HG03139 (cell line): Measurements from ENCODE around the gene SMIM28.
"Not testable (repeated sequence)": the region's sequence is repeated elsewhere in the genome, so short reads cannot be mapped to it uniquely, and the experiment has no call there.

Experiments
- ATAC-seq: cut with Tn5 transposase; IDR thresholded peaks from one replicate; pipeline ENCODE4 v1.9.1; 2021; ENCODE audit not compliant: unreplicated experiment

Gene SMIM28

DNA sequence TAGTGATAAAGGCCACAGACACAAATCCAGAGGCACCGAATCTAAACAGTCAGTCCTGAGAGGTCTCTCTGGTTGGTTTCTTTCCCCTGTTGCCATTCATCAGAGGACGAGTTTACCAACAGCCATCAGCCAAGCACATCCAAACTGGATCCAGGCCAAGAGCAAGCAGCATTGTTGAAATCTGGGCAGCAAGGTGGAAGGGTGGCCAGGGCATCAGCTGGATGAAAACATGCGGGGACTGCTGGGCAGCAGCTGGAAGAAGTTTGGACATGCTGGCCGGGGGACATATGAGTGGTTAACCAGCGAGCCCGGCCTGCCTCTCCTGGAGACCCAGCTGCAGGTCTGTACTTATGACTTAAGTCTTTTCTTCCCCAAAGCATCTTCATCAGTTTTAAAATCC is at the start of gene SMIM28:
TSS of gene SMIM28 (plus strand) at position 62 of the 400 bp plus-strand sequence. CDS start at position 230, 168 bp downstream.
- ATAC-seq: no peak

DNA sequence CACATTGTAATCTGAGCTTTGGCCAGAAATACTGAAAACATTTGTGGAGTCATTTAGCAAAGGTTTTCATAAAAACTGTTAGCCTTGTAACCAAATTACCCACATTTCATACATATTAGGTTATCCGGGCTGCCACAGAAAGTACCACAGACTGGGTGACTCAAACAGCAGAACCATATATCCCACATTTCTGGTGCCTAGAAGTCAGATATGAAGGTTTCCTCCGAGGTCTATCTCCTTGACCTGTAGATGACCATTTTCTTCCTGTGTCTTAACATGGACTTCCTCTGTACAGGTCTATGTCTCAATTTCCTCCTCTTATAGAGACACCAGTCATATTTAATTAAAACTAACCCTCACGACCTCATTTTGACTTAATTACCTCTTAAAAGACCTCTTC is 49.5 kb upstream of the SMIM28 start:
- ATAC-seq: no peak

DNA sequence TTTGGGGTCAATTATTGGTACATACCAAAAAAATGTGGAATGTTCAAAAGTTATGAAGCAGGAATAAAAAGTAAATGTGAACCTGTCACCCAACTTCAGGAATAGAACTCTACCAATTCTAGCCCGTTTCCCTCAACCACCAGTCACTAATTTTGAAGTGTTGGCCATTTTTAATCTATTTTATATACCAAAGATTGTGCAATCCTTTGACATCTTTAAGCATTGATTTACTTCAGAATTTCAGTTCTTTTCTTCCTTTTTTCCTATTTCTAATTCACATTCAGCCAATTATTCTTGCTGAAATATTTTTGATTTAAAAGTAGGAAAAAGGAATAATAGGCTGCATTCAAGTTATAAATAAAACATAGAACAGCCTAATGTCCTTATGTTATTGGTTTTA is 46.9 kb upstream of the SMIM28 start:
- no peak for ATAC-seq

DNA sequence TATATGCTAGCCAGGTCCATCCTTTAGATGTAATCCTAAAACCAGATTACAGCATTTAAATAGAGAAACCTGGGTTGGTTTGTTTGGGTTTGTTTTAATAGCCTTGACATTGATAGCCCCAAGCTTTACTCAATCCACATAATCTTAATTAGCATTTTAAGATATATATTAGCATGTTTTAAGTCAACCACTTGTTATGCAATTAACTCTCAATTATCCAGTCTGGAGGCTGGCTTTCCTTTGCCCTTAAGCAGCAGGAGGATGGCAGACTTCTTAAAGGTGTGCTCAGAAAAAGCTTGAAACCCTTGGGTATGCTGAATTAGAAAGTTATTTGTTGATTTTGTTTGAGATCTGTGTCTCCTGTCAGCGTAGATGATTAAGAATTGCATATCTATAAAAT is 46.3 kb upstream of the SMIM28 start:
- ATAC-seq: no peak

DNA sequence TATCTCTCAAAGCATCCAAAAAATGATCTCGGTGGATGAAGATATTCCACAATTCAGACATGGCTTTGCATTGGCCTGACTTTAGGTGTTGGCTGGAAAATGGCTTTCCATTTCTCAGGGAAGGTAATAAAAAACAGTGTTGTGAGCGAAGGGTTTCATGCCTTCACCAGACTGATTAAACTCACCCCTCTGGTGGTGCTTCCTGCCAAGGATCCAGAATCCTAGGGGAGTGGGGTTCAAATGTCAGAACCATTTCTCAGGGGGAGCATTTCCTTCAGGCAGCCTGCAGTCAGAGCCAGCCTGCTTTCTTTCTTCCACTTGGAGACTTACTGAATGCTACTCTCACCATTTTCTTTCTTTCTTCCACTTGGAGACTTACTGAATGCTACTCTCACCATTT is 45.7 kb upstream of the SMIM28 start:
- no peak for ATAC-seq

DNA sequence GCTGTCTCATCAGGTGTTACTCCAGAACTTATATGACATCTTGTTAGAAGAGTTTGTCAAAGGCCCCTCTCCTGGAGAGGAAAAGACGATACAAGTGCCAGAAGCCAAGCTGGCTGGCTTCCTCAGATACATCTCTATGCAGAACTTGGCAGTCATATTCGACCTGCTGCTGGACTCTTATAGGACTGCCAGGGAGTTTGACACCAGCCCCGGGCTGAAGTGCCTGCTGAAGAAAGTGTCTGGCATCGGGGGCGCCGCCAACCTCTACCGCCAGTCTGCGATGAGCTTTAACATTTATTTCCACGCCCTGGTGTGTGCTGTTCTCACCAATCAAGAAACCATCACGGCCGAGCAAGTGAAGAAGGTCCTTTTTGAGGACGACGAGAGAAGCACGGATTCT is 43.7 kb upstream of the SMIM28 start:
- no peak for ATAC-seq

DNA sequence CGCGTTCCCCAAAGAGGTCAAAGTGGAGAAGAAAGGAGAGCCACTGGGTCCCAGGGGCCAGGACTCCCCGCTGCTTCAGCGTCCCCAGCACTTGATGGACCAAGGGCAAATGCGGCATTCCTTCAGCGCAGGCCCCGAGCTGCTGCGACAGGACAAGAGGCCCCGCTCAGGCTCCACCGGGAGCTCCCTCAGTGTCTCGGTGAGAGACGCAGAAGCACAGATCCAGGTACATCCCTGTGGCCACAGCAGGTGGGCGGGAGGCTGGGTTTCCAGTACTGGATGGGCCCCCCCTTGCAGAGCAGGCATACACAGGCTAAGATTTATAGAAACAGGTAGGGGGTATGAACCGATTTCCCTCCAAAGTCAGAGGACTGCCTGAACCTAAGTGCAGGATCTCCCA is 42.7 kb upstream of the SMIM28 start:
- no peak for ATAC-seq

DNA sequence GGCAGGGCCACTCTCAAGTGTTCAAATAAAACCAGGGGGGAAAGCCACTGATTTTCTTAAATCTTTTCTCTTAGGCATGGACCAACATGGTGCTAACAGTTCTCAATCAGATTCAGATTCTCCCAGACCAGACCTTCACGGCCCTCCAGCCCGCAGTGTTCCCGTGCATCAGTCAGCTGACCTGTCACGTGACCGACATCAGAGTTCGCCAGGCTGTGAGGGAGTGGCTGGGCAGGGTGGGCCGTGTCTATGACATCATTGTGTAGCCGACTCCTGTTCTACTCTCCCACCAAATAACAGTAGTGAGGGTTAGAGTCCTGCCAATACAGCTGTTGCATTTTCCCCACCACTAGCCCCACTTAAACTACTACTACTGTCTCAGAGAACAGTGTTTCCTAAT is 41.5 kb upstream of the SMIM28 start:
- no peak for ATAC-seq

DNA sequence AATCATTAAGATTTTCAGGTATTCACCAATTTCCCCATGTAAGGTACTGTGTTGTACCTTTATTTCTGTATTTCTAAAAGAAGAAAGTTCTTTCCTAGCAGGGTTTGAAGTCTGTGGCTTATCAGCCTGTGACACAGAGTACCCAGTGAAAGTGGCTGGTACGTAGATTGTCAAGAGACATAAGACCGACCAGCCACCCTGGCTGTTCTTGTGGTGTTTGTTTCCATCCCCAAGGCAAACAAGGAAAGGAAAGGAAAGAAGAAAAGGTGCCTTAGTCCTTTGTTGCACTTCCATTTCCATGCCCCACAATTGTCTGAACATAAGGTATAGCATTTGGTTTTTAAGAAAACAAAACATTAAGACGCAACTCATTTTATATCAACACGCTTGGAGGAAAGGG is 40.6 kb upstream of the SMIM28 start:
- ATAC-seq: no peak

DNA sequence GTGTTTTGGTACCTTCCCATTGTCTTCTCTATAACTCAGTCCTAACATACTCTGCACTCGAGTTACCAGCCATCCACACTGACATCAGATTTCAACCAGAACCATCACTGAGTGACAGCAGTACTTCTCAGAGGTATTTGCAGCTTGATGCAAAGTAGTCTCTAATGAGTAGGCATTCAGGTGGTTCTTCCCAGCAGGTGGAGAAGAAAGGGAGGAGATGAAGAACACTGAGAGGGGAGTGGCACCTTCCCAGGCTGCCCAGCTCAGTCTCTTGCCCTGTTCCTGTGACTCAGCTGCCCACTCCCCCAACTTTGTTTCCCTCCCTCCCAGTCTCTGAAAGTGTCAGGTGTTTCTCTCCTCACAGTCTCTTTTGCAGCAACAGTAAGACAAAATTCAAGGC is 38.7 kb upstream of the SMIM28 start:
- no peak for ATAC-seq

DNA sequence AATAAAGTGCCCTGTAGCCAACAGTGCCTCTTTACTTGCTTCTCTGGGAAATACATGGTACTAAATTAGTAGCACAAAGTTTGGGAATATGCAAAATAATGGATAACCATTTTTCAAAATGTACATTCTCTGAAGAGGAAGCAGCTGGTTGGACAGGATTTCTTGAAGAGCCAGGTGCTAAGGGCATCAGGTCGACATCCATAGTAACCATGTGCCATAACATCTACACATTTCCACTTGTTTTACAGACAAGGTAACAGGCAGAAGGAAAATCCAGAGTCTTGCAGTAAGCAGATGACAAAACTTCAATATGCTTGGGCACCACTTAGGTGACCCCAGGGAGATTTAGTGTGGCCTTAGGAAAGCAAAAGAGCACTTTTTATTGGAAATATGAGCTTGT is 36.5 kb upstream of the SMIM28 start:
- no peak for ATAC-seq

DNA sequence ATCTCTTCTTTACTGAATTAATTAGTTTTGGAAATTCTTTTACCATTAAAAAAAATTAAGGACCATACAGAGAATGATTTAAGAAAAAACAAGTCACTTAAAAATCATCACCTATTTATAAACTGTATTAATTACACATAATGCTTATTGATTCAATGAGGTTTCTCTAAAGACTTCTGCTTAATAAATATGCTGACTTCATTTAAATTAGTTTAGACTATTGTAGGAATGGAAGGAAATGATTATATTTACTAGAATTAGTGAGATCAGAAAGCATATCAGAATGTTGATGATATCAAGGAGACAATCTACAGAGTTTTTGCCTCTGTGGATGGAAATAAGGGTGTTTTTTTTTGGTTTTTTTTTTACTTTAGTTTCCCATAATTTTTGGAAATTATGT is 34.6 kb upstream of the SMIM28 start:
- ATAC-seq: no peak

DNA sequence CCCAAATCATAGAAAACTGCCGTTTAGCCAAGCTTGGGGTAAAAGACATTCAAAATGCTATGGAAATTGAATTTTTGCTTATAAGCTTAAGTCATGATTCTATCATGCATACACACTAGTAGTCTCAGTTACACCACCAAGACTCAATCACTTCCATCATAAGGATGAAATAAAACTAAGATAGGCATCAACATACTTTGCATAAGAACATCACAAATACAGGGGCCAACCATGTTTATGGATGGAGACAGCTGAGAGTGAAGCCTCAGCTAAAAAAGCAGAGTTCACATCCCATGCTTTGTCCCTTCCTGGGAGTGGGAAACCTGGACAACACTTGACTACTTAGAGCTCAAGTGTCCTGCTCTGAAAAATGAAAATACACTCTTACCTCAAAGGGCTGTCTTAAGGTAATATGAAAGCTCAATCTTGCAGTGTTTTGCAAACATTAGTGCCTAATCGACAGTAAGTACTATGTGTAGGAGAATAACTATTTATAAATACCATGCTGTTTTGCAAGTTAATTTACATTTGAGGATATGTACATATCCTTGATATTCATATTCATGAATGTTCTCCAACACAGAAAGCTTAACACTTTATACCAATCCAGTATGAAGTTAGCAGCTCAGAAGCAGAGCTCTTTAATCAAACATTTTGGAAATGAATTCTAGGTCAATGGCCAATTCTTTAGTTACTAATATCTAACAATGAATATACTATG is 32.0 kb upstream of the SMIM28 start:
- ATAC-seq: no peak

DNA sequence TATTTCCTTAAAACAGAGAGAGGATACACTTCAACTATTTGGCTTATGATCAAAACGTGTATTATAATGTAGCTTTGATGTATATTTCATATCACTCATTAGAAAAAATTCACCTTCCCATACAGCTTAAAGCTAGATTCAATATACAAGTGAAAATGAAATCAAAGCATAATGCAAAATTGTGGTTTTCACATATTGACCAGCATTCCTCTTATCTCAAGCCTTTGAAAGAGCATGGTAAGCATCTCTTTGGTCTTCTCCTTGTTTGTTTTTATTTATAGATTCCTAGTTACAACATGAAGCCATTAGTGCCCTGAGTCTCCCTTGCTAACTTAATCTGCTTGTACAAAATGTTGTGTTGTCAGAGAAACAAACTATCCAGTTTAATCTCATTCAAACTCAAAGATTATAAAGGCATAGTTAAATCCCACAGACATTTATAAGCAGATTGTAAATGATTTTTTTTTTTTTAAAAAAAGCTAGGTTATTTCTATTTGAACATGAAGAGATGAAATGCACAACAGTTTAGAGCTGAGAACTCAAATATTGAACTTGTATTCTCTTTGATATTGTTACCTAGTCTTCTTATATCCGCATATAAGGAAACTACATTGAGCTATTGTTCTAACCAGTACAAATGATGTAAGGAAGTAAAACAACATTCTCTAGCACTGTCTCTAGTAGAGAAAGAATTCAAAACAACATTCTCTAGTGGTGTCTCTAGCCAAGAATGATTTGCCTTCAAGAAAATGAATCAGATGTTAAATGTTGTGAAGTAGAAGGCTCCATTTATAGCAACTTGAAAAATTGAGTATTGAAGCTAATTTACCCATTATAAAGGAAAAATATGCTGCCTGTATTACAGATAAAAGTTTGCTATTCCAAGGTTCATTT is 31.2 kb upstream of the SMIM28 start:
- ATAC-seq: no peak

DNA sequence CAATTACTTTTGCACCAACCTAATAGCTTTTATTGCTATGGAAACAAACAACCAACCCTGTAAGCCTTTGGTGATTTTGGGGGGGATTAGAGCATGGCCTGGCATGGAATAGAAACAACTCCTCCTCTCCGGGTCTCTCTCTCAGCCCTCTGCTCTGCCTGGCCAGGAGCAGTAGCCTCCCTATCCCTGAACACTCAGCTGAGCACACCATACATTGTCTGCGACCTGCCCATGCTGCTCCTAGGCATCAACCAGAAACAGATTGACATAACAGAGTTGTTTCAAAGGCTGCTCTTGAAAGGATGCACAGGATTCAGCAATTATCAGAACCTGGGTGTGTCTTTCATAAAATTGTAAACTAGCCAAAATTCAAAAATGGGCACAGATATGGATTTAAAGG is 29.8 kb upstream of the SMIM28 start:
- ATAC-seq: no peak

DNA sequence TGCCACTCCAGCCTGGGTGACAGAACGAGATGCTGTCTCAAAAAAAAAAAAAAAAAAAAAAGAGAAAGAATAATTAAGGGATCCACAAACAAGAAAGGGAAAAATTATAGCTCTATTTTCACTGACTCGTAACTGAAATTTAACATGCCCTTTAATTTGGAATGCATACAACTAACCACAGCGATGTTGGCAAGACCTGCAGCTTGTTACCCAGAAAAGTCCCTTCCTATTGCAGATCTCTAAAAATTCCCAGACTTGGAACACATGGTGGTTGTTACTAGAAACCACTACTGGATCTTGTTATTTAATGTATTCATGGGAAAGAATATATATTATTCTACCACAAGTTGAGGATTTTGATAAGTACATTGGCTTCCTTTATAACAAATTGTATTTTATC is 27.8 kb upstream of the SMIM28 start:
- ATAC-seq: no peak

DNA sequence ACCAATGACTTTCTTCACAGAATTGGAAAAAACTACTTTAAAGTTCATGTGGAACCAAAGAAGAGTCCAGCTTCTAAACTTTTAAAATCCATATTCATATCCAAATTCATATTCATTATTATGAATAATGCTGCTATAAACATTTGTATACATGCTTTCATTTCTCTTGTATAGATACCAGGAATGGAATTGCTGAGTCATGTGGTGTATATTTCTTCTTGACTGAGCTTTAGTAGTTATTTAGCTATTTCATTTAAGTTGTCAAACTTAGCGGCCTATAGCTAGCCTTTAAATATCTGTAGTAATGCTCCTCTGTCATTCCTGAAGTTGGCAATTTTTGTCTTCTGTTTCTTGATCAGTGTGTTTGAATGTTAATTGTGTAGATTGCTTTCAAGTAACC is 19.8 kb upstream of the SMIM28 start:
- ATAC-seq: no peak

DNA sequence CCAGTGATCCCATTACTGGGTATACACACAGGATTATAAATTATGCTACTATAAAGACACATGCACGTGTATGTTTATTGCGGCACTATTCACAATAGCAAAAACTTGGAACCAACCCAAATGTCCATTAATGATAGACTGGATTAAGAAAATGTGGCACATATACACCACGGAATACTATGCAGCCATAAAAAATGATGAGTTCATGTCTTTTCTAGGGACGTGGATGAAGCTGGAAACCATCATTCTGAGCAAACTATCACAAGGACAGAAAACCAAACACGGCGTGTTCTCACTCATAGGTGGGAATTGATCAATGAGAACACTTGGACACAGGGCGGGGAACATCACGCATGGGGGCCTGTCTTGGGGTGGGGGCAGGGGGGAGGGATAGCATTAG is 9.0 kb upstream of the SMIM28 start:
- ATAC-seq: not testable (repeated sequence)

DNA sequence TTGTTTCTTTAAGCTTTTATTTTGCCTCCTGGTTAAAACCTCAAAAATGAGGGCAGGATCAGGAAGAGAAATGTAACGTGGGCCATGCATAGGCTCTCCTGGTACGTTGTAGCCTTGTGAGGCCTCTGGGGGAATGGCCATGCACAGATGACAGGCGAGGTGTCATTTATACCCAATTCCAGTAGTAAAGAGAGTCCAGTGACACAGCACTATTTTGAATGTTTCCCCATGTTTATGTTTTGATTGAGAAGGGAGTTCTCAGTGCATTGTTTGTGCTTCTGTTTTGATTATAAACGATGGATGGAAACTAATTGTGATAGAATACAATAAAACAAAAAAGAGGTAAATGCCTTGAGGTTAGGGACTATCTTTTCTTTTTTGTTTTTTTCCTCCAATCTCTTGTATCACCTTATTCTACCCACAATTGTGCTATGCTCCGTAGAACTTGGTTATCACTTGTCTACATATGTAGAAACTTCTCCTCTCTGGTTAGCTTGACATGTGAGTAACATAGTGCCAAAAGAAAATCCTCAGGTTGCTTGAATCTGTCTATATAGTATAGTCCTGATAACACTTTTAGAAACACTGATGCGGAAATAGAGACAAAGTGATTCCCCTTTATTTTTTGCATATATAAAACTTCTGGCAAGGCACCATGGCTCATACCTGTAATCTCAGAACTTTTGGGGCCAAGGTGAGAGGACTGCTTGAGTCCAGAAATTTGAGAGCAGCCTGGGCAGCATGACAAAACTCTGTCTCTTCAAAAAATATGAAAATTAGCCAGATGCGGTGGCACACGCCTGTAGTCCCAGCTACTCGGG is 6.9 kb upstream of the SMIM28 start:
- no peak for ATAC-seq

DNA sequence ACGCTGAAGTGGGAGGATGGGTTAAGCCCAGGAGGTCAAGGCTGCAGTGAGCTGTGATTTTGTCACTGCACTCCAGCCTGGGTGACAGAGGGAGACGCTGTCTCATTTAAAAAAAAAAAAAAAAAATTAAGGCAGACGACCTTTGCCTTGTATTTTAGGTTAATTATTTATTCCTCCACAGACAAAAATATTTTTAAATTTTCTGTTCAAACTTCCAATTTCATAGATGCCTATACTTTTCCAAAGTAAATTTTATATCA is 6.3 kb upstream of the SMIM28 start:
- ATAC-seq: no peak

DNA sequence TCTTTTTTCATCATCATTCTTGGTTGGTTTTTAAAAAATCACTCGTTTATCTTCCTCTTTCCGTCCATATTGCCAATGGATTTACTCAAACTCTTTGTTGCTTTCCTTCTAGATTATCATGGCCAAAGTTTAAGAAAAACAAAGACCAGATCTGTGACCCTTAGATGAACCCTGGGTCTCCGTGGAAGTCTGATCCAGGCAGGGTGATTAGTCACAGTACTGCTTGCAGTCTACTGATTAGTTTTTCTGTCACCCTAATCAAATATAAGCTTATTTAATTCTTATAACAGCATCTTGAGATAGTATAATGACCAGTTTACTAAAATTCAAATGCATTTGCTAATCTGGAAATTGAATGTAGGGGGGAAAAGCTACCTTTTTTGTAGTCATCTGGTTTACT is 6.0 kb upstream of the SMIM28 start:
- ATAC-seq: no peak
